B cell (primary cell): Measurements from ENCODE around the gene NDUFA8. TPM values are rescaled to one million over a fixed set of nuclear protein-coding genes. Genes with fewer than 3 reads are reported as not detected.

Source experiments
- ATAC-seq: fragments of 200-7000 bp; cut with Tn5 transposase; one replicate; pipeline ENCODE4 v1.10.0; 2021; ENCODE audit warnings: low read depth, mild to moderate bottlenecking, moderate number of reproducible peaks, moderate library complexity
- CTCF ChIA-PET: fragments of 350-600 bp; sonication (Branson Sonifier 250); formaldehyde crosslinking; loops from one replicate; lab custom pipeline; 2021; ENCODE audit warnings: antibody characterized with exemption, inconsistent platforms; lab: Charles Lee
- POLR2A ChIA-PET: fragments of 350-600 bp; sonication (Branson Sonifier 250); formaldehyde crosslinking; loops from one replicate; lab custom pipeline; 2021; ENCODE audit warnings: antibody characterized with exemption; lab: Charles Lee
- DNase-seq: peaks from one replicate; pipeline ENCODE4 v3.0.0; 2013
- H2AFZ ChIP-seq: 2 replicates; pipeline ENCODE4 v1.6.1; 2012; ENCODE audit warnings: mild to moderate bottlenecking, low read depth, low read length; ENCODE audit not compliant: insufficient read depth, poor library complexity, severe bottlenecking
- H3K27ac ChIP-seq, 2 donors: 1 replicate in 1 of 2; 2 replicates in 1 of 2; pipeline ENCODE4 v1.5.1; 2012 to 2013; ENCODE audit warnings: low read length in 2 of 2, mild to moderate bottlenecking in 2 of 2, moderate library complexity in 1 of 2
- H3K27me3 ChIP-seq, 4 experiments: fragments of 200-600 bp in 1 of 4; sonication (generic) in 1 of 4; replicated peaks in 1 of 4; 1 replicate in 2 of 4; 2 replicates in 2 of 4; pipeline versions ENCODE4 v1.6.1 to v1.7.0; 2013 to 2016; ENCODE audit warnings: low read length in 3 of 4, mild to moderate bottlenecking in 2 of 4, mixed read lengths in 1 of 4, moderate library complexity in 1 of 4; ENCODE audit not compliant: insufficient read depth in 4 of 4, control insufficient read depth in 3 of 4; ENCODE audit errors: control extremely low read depth in 1 of 4
- H3K36me3 ChIP-seq, 2 experiments: replicated peaks in 1 of 2; 1 replicate in 1 of 2; 2 replicates in 1 of 2; pipeline versions ENCODE4 v1.6.1 to v1.7.1; 2013; ENCODE audit warnings: low read length in 1 of 2; ENCODE audit not compliant: insufficient read depth in 2 of 2, control insufficient read depth in 1 of 2; ENCODE audit errors: control extremely low read depth in 1 of 2, extremely low read depth in 1 of 2
- H3K4me1 ChIP-seq, 2 donors: fragments of 200-600 bp in 1 of 2; sonication (generic) in 1 of 2; 1 replicate in 1 of 2; 2 replicates in 1 of 2; pipeline versions ENCODE4 v1.5.1 to v1.6.1; 2013 to 2017; ENCODE audit warnings: low read length in 2 of 2; ENCODE audit not compliant: control insufficient read depth in 2 of 2, insufficient read depth in 2 of 2
- H3K4me2 ChIP-seq: replicated peaks from 2 replicates; pipeline ENCODE3; 2012; ENCODE audit warnings: mild to moderate bottlenecking, low read depth, low read length; ENCODE audit not compliant: poor library complexity, severe bottlenecking
- H3K4me3 ChIP-seq, 5 experiments: fragments of 200-600 bp in 1 of 5; sonication (generic) in 1 of 5; 1 replicate in 3 of 5; 2 replicates in 2 of 5; pipeline versions ENCODE4 v1.5.1 to v1.7.0; 2011 to 2016; ENCODE audit warnings: low read length in 4 of 5, mild to moderate bottlenecking in 4 of 5, low read depth in 2 of 5, control low read depth in 1 of 5, moderate library complexity in 1 of 5; ENCODE audit not compliant: insufficient read depth in 1 of 5; ENCODE audit errors: control extremely low read depth in 1 of 5, extremely low read depth in 1 of 5
- H3K79me2 ChIP-seq: fragments of 200-600 bp; sonication (generic); one replicate; pipeline ENCODE4 v1.6.0; 2016; ENCODE audit warnings: low read length; ENCODE audit not compliant: control insufficient read depth, insufficient read depth
- H3K9ac ChIP-seq: fragments of 200-600 bp; sonication (generic); 2 replicates; pipeline ENCODE4 v1.6.1; 2017; ENCODE audit warnings: mild to moderate bottlenecking, low read length, moderate library complexity
- H3K9me3 ChIP-seq, 3 donors: one replicate each; pipeline versions ENCODE4 v1.6.1 to v1.7.1; 2013; ENCODE audit warnings: low read length in 2 of 3; ENCODE audit not compliant: control insufficient read depth in 2 of 3, insufficient read depth in 1 of 3; ENCODE audit errors: control extremely low read depth in 1 of 3
- H4K20me1 ChIP-seq: 2 replicates; pipeline ENCODE4 v1.6.0; 2012; ENCODE audit warnings: mild to moderate bottlenecking, low read length; ENCODE audit not compliant: insufficient read depth, control insufficient read depth, poor library complexity, severe bottlenecking
- H3K27ac Mint-ChIP-seq: one replicate; pipeline ENCODE4 v1.8.0; 2021; ENCODE audit warnings: mixed read lengths
- H3K27me3 Mint-ChIP-seq: one replicate; pipeline ENCODE4 v1.8.0; 2021; ENCODE audit warnings: mixed read lengths
- H3K4me1 Mint-ChIP-seq: one replicate; pipeline ENCODE4 v1.8.0; 2021; ENCODE audit warnings: mixed read lengths
- H3K4me3 Mint-ChIP-seq: one replicate; pipeline ENCODE4 v1.8.0; 2021; ENCODE audit warnings: mixed read lengths
- H3K9me3 Mint-ChIP-seq: one replicate; pipeline ENCODE4 v1.8.0; 2022; ENCODE audit warnings: mixed read lengths; ENCODE audit not compliant: insufficient read depth
- EZH2 ChIP-seq: IDR thresholded peaks from 2 replicates; pipeline ENCODE4 v1.6.1; 2012; ENCODE audit warnings: borderline replicate concordance, low read depth, mild to moderate bottlenecking, moderate library complexity, low read length; ENCODE audit not compliant: insufficient read depth, poor library complexity, severe bottlenecking
- WGBS: methylation state at CpG from one replicate; pipeline ENCODE4 v1.1.5; 2013; ENCODE audit warnings: missing lambda C conversion rate; ENCODE audit not compliant: insufficient coverage; 5-methylcytosine and 5-hydroxymethylcytosine counted together
- intact Hi-C: fragments of 100-400 bp; cut with micrococcal nuclease; formaldehyde crosslinking; loops from one replicate; pipeline ENCODE4 v1.10.0; 2022
- polyA plus RNA-seq: library from polyadenylated mRNA; depleted of rRNA; stranded (reverse); fragments of >200 nt; gene quantifications from 2 replicates; pipeline ENCODE4 v1.2.3, GENCODE V29; 2012
- total RNA-seq, 2 donors: library from RNA; stranded (reverse); fragments of 120-200 nt in 1 of 2; gene quantifications; 1 replicate in 1 of 2; 2 replicates in 1 of 2; pipeline versions ENCODE4 v1.2.3 to v1.2.4, GENCODE V29; 2013 to 2022
- TF ChIP-seq, protein P1 (sequence below): fragments of 200-600 bp; IDR thresholded peaks from one replicate; pipeline ENCODE4 v1.8.0; 2022; ENCODE audit warnings: antibody characterized with exemption, mild to moderate bottlenecking

NDUFA8 gene
- total and polyA plus RNA-seq, 2 donors (not counting 1 experiment from before 2014, with no cell fraction given) = 10.6 to 15.7 TPM

DNA sequence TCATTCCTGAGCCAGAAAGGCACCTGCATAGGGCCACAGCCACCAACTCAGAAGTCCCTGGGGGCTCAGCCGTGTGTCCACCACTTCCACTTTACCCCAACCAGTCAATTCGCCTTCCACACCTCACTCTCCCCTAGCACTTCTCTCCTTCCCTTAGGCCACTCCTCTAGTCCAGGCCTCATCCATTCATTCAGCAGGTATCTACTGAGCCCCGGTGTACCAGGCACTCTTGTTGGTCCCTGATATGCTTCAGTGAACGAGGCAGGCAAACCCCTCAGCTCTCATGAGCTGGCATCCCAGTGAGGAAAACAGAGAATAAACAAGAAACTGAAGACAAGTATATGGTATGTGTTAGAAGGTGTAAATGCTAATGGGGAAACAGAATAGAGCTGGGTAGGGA is 28.7 kb downstream of the NDUFA8 start:
- Histone ChIP-seq H3K4me1 (peaks cover 11 to 13% of the 10 kb centered on the region in 2 donors), H3K27ac (no peak overlapping the region), H3K9me3 (no peaks in the 10 kb centered on the region), H4K20me1 (no peaks in the 10 kb centered on the region), H3K79me2 (no peaks in the 10 kb centered on the region), H3K4me2 (no peak overlapping the region), H3K27me3 (peaks cover 0 to 20% (median 13%) of the 10 kb centered on the region in 4 experiments), H2AFZ (no peak overlapping the region), H3K4me3 (no peak overlapping the region), H3K9ac (no peak overlapping the region), H3K36me3 (no peaks in the 10 kb centered on the region)
- H3K4me1 Mint-ChIP-seq = peaks cover 8% of the 10 kb centered on the region
- no peak for DNase-seq
- no peaks in the 10 kb centered on the region for H3K9me3 Mint-ChIP-seq
- no peak overlapping the region for H3K27ac Mint-ChIP-seq
- H3K4me3 Mint-ChIP-seq = no peak overlapping the region
- intact Hi-C loops = no loop called here
- H3K27me3 Mint-ChIP-seq = peaks cover 53% of the 10 kb centered on the region
- no peak for ATAC-seq
- TF ChIP-seq EZH2 = no peak
- TF ChIP-seq, protein P1, sequence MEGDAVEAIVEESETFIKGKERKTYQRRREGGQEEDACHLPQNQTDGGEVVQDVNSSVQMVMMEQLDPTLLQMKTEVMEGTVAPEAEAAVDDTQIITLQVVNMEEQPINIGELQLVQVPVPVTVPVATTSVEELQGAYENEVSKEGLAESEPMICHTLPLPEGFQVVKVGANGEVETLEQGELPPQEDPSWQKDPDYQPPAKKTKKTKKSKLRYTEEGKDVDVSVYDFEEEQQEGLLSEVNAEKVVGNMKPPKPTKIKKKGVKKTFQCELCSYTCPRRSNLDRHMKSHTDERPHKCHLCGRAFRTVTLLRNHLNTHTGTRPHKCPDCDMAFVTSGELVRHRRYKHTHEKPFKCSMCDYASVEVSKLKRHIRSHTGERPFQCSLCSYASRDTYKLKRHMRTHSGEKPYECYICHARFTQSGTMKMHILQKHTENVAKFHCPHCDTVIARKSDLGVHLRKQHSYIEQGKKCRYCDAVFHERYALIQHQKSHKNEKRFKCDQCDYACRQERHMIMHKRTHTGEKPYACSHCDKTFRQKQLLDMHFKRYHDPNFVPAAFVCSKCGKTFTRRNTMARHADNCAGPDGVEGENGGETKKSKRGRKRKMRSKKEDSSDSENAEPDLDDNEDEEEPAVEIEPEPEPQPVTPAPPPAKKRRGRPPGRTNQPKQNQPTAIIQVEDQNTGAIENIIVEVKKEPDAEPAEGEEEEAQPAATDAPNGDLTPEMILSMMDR = no peak
- 59% methylated on average over 3 of the region's 4 CpGs for WGBS
- POLR2A ChIA-PET = no interaction called here
- CTCF ChIA-PET = interaction anchor here (1.4 to 1.7 kb wide), 2 partner anchors 220 to 324 kb away, joined by 3 to 4 read pairs; no protein-coding TSS in a partner anchor

DNA sequence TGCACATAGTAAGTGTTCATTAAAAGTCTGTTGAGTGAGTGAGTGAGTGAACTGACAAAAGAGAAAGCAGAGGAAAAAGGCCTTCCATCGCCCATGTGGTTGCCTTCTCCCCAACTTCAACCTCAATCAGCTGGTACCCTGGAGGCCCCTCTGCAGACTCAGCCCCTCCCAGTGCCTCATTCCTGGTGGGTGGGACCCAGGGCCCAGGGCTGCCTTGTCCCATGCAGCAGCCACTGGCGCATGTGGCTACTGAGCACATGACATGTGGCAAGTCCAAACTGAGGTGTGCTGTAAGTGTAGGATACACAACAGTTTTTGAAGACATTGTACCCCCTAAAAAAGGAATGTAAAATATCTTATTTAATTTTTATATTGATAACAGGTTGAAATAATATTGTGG is 29.6 kb downstream of the NDUFA8 start:
- peaks cover 0 to 29% (median 19%) of the 10 kb centered on the region in 4 experiments for H3K27me3 ChIP-seq
- H3K27ac ChIP-seq = no peak overlapping the region
- WGBS = no CpG with 5 or more reads among the region's 2 CpGs
- H3K79me2 ChIP-seq = no peaks in the 10 kb centered on the region
- Mint-ChIP-seq H3K27ac (no peak overlapping the region), H3K9me3 (no peaks in the 10 kb centered on the region), H3K4me3 (no peak overlapping the region), H3K27me3 (peaks cover 62% of the 10 kb centered on the region), H3K4me1 (peaks cover 12% of the 10 kb centered on the region)
- H3K4me1 ChIP-seq = peaks cover 11 to 21% of the 10 kb centered on the region in 2 donors
- intact Hi-C loops = loop anchor here (10.0 kb wide), 1 partner anchor 1255 kb away; no protein-coding TSS in a partner anchor
- ChIA-PET CTCF (interaction anchor here (15.1 kb wide), 1 partner anchor 217 kb away, joined by 323 read pairs; no protein-coding TSS in a partner anchor), POLR2A (no interaction called here)
- ATAC-seq = no peak
- H3K9me3 ChIP-seq = peaks cover 0 to 2% (median 0%) of the 10 kb centered on the region in 3 donors
- no peak overlapping the region for H3K9ac ChIP-seq
- TF ChIP-seq EZH2 = no peak
- TF ChIP-seq, protein P1 = no peak
- no peak for DNase-seq
- H2AFZ ChIP-seq = no peak overlapping the region
- no peak overlapping the region for H3K4me3 ChIP-seq
- no peak overlapping the region for H3K4me2 ChIP-seq
- no peaks in the 10 kb centered on the region for H4K20me1 ChIP-seq
- no peaks in the 10 kb centered on the region for H3K36me3 ChIP-seq
